Inflammatory macrophage treated with lipopolysaccharide for 4 hours (primary cell): ENCODE results near the gene FAS.

Experiments used
- DNase-seq: peaks from one replicate; pipeline ENCODE4 v3.0.0-alpha.2; 2020

The FAS gene

DNA sequence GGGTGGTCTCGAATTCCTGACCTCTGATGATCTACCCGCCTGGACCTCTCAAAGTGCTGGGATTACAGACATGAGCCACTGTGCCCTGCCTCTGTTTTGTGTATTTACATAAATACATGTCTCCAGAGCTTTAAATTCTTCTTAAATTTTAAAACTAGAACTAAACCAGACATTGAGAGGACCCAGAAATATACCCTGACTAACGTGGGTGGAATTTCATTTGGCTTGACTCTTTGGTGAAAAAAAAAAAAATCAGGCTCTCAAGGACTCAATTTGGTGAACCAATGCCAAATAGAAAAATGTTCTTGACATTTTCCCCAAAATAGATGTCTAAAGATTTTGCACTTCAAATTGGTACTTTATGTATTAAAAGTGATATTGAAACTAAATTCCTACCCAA lies 16.6 kb upstream of the FAS start:
- no peak for DNase-seq

- DNase-seq = no peak
These were observed 15.9 kb upstream of the FAS start for GRCh38 chr10:88974446-88975376.

GRCh38 chr10:88975377-88975720 lies 15.2 kb upstream of the FAS start:
- no peak for DNase-seq

DNA sequence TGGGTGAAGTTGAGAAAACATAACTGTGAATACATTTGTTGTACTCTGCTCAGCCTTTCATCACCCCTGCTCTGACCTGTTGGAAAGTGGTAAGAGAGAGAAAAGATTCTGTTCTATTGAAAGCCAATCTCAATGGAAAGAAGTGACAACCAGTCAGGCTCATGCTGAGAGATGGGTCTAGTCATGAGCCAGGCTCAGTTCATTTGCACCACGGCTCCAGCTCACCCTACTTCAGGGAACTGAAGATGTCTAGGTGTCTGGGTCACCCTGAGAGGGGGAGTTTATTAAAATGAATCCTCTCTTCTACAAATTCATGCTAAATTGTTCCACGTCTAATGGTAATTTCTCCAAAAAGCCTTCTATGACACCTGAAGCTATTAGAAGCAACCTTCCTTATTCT lies 12.1 kb upstream of the FAS start:
- no peak for DNase-seq

DNA sequence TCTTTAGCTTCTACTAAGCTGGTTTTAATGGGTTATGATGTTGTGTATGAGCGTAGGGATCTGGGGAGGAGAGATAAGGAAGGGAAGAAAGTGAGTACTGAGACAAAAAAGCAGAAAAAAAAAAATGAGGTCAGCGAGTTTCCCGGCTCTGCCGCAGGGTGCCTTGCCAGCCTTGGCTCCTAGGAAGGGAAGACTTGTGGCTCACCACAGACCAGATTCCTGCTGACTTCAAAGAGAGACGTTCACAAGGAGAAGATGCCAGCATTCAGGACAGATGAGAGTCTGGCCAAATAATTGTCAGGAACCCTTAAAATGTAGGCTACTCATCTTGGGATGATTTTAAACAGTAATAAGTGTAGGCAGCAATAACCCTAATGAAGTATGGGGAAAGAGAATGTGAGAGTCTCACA lies 11.4 kb upstream of the FAS start:
- no peak for DNase-seq

- no peak for DNase-seq
These were observed 11.0 kb upstream of the FAS start for GRCh38 chr10:88979603-88980002.

GRCh38 chr10:88980247-88980646 lies 10.4 kb upstream of the FAS start:
- no peak for DNase-seq

DNA sequence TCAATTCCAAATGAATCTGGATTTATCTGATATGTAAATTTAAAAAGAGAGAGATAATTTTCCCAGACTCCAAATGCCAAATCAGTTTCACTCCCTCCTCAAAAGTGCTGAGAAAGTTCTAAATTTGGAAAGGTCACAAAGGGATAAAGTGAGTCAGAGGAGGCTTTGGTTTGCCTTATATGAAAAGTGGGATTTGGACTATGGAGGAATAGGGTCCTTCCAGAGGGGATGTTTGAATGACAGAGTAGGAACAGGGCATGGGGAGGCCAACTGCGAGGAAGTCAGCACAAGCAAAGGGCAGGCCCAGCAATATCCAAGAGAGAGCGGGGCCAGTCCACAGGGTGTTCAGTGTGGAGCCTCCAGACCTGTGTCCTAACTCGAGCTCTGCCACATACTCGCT lies 9.8 kb upstream of the FAS start:
- no peak for DNase-seq

DNA sequence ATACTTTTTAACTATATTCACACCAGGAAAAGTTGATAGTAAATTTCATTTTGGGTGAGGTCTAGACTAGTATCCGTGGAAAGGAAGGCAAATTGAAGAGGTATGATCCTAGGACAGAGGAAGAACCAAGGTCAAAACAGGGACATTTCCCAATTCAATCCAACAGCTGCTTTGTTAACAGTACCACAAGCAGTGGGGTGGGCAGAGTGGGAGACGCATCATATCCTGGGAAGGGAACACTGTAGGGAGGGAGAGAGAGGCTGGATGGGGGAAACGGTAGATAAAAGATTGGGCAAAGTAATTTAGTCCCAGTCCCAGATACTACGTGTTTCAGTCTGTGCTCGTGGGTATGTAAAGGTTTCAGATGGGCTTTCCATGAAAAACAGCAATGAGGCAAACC lies 9.2 kb upstream of the FAS start:
- DNase-seq = no peak

DNA sequence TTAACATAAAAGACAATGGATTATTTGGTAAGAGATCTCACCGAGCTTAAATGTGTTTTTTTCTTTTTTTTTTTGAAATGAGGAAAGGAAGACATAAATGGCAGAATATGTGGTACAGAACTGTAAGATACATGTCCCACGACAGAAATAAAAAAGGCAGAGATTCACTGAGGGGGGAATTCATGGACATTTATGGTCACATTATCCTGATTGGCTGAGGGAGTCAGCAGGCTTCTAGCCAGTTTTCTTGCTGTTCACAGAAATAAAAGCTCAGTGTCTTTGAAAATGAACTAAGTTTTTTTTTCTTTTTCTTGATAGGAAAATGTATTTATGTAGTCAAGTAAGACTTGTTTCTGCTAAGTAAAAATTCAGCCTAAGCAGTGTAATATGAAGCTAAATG lies 8.2 kb upstream of the FAS start:
- no peak for DNase-seq

GRCh38 chr10:88983206-88983605 lies 7.4 kb upstream of the FAS start:
- no peak for DNase-seq

DNA sequence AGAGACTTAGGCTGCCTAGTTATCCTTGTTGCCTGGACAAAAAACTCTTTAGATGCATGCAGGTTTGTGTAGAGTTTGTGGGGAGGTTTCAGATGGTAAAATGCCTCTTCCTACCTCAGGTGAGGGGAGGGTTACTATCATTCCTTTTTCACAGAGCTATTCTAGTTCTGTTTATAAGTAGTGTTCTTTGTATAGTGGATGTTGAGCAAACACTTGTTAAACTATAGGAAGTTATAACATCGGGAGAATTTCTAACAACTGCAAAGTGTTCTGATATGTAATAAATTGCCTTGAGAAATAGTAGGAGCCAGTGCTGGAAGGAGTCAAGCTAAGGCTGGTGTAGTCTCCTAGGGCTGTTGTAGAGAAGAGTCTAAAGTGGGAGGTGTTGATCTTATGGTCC lies 6.7 kb upstream of the FAS start:
- no peak for DNase-seq

DNA sequence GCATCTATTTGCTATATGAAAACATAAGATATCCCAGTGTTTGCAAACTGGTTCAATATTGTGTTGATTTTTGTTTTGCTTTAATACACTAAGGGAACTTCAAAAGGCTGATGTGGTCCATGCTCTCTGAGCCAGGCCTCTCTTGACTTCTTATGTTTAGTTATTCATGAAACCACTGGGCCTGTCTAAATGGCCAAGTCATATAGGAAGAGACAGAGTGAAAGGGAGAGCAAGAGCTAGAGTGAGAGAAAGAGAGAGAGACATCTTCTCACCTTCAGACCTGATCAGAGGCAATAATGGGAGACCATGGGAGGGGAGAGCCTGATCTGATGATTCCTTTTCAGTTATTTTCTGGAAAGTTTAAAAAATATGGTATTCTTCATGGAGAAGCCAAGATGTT lies 6.1 kb upstream of the FAS start:
- DNase-seq = no peak

- DNase-seq = peak; percentile 66
These were observed 3.9 kb upstream of the FAS start for GRCh38 chr10:88986549-88987242.

GRCh38 chr10:88987243-88987725 lies 3.3 kb upstream of the FAS start:
- DNase-seq = no peak

DNA sequence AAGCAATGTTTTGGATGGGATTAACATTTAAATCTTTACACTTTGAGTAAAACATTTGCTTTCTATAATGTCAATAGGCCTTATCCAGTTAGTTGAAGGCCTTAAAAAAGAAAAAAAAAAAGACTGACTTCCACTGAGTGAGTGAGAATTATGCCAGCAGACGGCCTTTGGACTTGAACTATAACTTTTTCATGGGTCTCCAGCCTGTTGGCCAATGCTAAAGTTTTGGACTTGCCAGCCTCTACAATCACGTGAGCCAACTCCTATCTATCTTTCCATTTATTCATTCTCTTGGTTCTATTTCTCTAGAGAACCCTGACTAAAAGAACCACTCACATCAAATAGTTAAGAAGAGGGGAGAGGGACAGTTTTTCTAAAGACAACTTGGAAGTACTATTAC lies 2.8 kb upstream of the FAS start:
- DNase-seq = no peak

GRCh38 chr10:88989423-88989822 lies 1.2 kb upstream of the FAS start:
- no peak for DNase-seq

GRCh38 chr10:88989824-88990383 lies 694 bp upstream of the FAS start:
- DNase-seq = peak; percentile 84

GRCh38 chr10:88991161-88991898 lies 732 bp downstream of the FAS start:
- DNase-seq = peak; percentile 71

DNA sequence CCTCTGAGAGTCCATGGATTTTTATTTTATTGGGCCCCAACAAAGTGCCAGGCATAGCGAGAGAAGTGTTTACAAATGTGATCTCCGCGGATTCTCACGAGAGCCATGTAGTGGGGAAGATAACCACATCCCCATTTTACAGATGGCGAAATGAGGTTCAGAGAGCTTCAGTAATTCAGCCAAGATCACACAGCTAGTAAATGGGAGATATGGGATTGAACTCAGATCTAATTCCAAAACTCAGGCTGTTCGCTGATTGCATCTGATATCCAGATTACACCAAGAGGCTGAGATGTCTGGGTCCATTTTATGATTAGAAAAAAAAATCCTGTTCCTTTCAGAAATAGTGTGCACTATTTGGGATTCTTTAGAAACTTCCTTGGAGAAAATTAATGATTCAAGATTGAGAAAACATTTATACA lies 1.3 kb downstream of the FAS start:
- DNase-seq = peak; percentile 77

- DNase-seq = peak; percentile 47
These were observed 2.4 kb downstream of the FAS start for GRCh38 chr10:88992921-88993524.

DNA sequence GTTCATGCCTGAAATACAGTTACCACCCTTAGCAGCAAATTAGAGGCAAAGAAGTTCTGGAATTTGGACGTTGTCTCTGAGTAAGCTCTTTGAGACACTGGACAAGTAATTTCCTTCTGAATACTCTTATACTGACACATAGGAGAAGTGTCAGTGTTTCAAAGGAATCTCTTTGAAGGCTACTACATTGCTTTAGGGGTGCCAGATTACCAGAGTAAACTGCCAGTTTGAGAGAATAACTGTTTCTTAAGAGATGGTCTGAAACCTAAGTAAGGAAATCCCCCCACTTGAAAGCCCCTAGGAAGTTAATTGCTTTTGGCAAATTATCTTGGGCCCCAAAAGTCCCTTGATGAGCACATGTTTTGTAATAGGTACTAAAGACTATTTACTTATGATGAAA lies 3.4 kb downstream of the FAS start:
- DNase-seq = peak; percentile 16
